Osteocyte (in vitro differentiated cells): ENCODE data around the gene PTPRN2. TPM values are rescaled to one million over a fixed set of nuclear protein-coding genes. Genes with fewer than 3 reads are reported as not detected.

ENCODE experiments used
- DNase-seq: peaks from one replicate; pipeline ENCODE4 v3.0.0; 2021; ENCODE audit warnings: mixed read lengths; ENCODE audit not compliant: unreplicated experiment; ENCODE audit errors: extremely low spot score
- H3K27ac Mint-ChIP-seq: one replicate; pipeline ENCODE4 v1.8.0; 2021; ENCODE audit warnings: mild to moderate bottlenecking, mixed read lengths; ENCODE audit not compliant: unreplicated experiment
- H3K27me3 Mint-ChIP-seq: one replicate; pipeline ENCODE4 v1.8.0; 2021; ENCODE audit warnings: mixed read lengths; ENCODE audit not compliant: unreplicated experiment
- H3K36me3 Mint-ChIP-seq: one replicate; pipeline ENCODE4 v1.8.0; 2021; ENCODE audit warnings: mixed read lengths; ENCODE audit not compliant: unreplicated experiment
- H3K4me1 Mint-ChIP-seq: one replicate; pipeline ENCODE4 v1.8.0; 2021; ENCODE audit warnings: mixed read lengths; ENCODE audit not compliant: unreplicated experiment
- H3K4me3 Mint-ChIP-seq: one replicate; pipeline ENCODE4 v1.8.0; 2021; ENCODE audit warnings: mild to moderate bottlenecking, moderate library complexity, mixed read lengths; ENCODE audit not compliant: unreplicated experiment
- H3K9me3 Mint-ChIP-seq: one replicate; pipeline ENCODE4 v1.8.0; 2021; ENCODE audit warnings: mixed read lengths; ENCODE audit not compliant: unreplicated experiment
- CTCF ChIP-seq: fragments of 200-600 bp; sonication (generic); IDR thresholded peaks from 2 replicates; pipeline ENCODE4 v1.5.0; 2021; ENCODE audit warnings: antibody characterized with exemption, mild to moderate bottlenecking, moderate library complexity
- total RNA-seq: library from RNA; stranded (reverse); gene quantifications from 2 replicates; pipeline ENCODE4 v1.2.1, GENCODE V29; 2021

PTPRN2 gene
- total RNA-seq, 1 donor from 2014 or later = 0.59 TPM

GRCh38 chr7:157568106-157568769 is 1019.4 kb downstream of the PTPRN2 start:
- no peak for DNase-seq
- Mint-ChIP-seq H3K9me3 (peaks cover 8% of the 10 kb centered on the region), H3K27me3 (no peaks in the 10 kb centered on the region), H3K4me1 (peaks cover 24% of the 10 kb centered on the region), H3K27ac (peak overlapping the region; percentile 79), H3K36me3 (no peaks in the 10 kb centered on the region), H3K4me3 (peak overlapping the region; percentile 81)
- TF ChIP-seq CTCF = no peak

- Mint-ChIP-seq H3K4me1 (peaks cover 24% of the 10 kb centered on the region), H3K27me3 (no peaks in the 10 kb centered on the region), H3K4me3 (no peak overlapping the region), H3K9me3 (peaks cover 8% of the 10 kb centered on the region), H3K36me3 (no peaks in the 10 kb centered on the region), H3K27ac (no peak overlapping the region)
- no peak for DNase-seq
- TF ChIP-seq CTCF = no peak
These were observed 1020.0 kb downstream of the PTPRN2 start for GRCh38 chr7:157567666-157568065.

GRCh38 chr7:157566631-157567006 is 1021.0 kb downstream of the PTPRN2 start:
- no peak for TF ChIP-seq CTCF
- Mint-ChIP-seq H3K27me3 (no peaks in the 10 kb centered on the region), H3K27ac (no peak overlapping the region), H3K9me3 (peaks cover 8% of the 10 kb centered on the region), H3K4me3 (no peak overlapping the region), H3K4me1 (peaks cover 24% of the 10 kb centered on the region), H3K36me3 (no peaks in the 10 kb centered on the region)
- DNase-seq = no peak

- H3K4me3 Mint-ChIP-seq = no peak overlapping the region
- no peaks in the 10 kb centered on the region for H3K27me3 Mint-ChIP-seq
- DNase-seq = no peak
- no peak for TF ChIP-seq CTCF
- H3K36me3 Mint-ChIP-seq = no peaks in the 10 kb centered on the region
- peaks cover 24% of the 10 kb centered on the region for H3K4me1 Mint-ChIP-seq
- H3K9me3 Mint-ChIP-seq = peaks cover 8% of the 10 kb centered on the region
- no peak overlapping the region for H3K27ac Mint-ChIP-seq
These were observed 1021.5 kb downstream of the PTPRN2 start for GRCh38 chr7:157565981-157566630.

GRCh38 chr7:157565201-157565626 is 1022.4 kb downstream of the PTPRN2 start:
- Mint-ChIP-seq H3K4me1 (peaks cover 22% of the 10 kb centered on the region), H3K27me3 (no peaks in the 10 kb centered on the region), H3K9me3 (peaks cover 8% of the 10 kb centered on the region), H3K27ac (peak overlapping the region; percentile 69), H3K36me3 (no peaks in the 10 kb centered on the region), H3K4me3 (no peak overlapping the region)
- DNase-seq = no peak
- no peak for TF ChIP-seq CTCF
